CD4-positive, alpha-beta T cell treated with Interleukin-2 at 100 ng/mL for 4 hours (primary cell): ENCODE measurements around the gene TPT1.
A peak's percentile ranks its signal among the peaks of the same experiment; 100 is the strongest.

Experiments
- DNase-seq: peaks from one replicate; pipeline ENCODE4 v3.0.0-alpha.2; 2020; ENCODE audit warnings: low spot score

Gene TPT1

DNA sequence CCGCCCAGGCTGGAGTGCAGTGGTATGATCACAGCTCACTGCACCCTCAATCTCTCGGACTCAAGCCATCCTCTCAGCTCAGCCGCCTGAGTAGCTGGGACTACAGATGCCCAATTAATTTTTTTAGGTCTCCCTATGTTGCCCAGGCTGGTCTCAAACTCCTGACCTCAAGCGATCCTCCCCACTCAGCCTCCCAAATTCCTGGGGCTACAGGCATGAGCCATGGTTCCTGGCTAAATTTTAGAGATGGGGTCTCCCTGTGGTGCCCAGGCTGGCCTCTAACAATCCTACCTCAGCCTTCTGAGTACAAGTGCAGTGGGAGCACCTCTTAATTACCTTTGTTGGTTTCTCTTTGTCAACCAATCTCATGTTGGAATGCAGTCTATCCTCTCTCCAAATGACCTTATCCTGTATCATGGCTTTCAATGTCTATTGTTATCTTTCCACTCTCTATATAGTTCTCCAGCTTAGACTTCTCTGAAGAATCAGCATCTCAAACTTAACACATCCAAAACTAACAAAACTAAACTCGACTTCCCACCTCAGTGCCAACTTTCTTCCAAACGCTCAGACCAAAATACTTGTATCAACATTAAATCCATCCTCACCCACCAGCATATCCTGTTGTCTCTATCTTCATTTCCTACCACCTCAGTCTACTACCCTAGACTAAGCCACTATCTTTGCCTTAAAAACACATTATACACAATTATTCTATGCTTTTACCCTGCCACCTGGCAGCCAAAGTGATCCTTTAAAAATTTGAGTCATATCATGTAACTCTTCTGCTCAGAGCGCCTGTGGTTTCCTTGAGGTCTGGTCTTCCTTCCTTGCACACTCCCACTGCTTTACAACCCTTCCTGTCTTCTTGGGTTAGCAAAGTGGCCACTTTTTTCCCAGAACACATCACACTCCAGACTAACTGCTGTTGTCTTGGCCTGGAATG lies 6.7 kb downstream of the TPT1 start:
- peak; percentile 70 for DNase-seq

DNA sequence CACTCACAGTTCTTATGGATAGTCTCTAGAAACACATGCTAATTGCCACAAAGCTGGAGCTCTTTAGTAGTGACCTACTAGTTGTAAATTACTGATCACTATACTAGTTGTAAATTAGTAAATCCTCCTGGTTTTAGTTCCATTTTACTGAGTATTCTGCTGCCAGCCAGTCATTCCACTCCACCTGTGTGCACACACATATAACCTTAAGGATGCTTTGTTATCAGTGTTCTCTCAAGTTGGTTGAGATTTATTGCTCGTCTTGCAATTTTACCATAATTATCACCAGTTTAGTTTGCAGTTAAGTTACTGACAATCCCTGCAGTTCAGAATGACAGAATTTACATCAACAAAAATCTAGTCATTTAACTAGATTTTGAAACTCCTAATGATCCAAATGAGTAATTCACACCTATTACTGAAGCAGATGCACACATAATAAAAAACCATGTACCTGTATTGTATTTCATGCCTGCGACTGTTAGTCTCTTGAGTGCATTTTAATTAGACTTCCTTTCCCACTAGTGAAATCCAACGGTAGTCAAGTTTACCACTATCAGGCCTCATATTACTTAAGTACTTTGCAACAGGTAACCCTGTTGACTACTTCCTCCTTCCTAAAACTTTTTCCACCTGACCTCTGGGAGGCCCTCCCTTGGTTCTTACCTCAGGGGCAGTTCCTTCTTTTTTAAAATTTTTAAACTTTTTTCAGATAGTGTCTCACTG lies 7.6 kb downstream of the TPT1 start:
- no peak for DNase-seq

- no peak for DNase-seq
Measured at GRCh38 chr13:45332831-45333219, 8.2 kb downstream of the TPT1 start.

GRCh38 chr13:45332036-45332830 lies 8.8 kb downstream of the TPT1 start:
- no peak for DNase-seq

DNA sequence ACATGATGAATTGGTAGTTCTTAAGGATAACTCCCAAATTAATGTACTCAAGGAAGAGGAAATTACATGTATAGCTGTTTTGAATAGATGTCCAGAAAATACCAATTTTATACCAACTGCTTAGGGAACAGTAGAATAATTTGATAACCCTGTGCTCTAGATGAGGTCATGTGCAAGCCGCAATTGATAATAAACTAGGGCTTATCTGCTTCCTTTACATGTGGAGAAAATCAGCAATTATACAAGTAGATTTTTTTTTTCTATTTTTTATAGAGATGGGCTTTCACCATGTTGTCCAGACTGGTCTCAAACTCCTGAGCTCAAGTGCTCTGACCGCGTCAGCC lies 9.3 kb downstream of the TPT1 start:
- no peak for DNase-seq

GRCh38 chr13:45331123-45331619 lies 9.8 kb downstream of the TPT1 start:
- DNase-seq: no peak

DNA sequence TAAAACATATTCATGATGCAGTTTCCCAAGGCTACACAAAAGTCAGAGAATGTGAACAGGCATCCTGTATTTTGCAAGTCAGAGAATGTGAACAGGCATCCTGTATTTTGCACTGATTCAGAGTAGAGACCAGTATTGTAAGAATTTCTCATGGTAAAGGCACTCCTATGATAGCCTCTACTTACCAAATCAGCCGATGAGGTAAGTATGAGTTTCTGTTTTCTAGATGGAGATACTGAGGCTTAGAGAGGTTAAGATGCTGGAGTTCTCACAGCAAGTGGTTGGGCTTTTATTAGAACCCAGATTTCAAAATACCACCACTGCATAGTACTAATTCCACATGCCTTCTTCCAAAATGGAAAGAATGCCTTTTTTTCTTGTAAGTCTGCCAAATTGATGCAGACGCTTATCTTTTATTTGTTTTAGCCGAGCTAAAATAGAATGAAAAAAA lies 12.3 kb downstream of the TPT1 start:
- no peak for DNase-seq

DNA sequence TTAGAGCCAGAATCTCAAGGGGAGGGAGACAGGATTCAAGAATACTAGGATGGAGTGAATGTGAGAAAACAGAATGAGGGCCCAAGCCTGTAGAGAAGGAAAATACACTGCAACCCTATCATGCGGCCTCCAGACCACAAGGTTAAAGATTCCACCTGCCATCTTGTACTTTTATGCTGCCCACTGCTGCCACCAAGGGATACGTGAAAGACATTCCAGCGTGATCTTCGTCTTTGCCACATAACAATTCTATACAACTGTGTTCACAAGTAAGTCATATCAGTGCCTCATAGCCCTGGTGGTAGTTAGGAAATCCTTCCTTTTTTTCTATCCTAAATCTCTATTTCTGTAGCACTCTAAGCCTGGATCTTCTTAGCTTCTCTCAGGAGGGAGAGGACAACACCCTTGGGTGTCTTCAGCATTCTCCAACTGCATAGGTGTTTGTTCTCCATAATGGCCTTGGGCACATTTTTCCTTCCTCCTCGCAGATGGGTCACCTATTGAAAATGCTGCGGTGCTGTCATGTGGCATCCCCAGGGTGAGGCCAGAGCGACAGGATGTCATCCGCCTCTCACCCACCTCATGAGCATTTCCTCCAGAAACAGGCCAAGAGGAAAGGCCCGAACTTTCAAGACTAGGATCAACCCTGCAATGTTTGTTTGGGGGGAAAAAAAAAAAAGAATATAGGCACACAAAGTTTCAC lies 13.6 kb downstream of the TPT1 start:
- DNase-seq: no peak

- no peak for DNase-seq
Measured at GRCh38 chr13:45325806-45326205, 15.2 kb downstream of the TPT1 start.

DNA sequence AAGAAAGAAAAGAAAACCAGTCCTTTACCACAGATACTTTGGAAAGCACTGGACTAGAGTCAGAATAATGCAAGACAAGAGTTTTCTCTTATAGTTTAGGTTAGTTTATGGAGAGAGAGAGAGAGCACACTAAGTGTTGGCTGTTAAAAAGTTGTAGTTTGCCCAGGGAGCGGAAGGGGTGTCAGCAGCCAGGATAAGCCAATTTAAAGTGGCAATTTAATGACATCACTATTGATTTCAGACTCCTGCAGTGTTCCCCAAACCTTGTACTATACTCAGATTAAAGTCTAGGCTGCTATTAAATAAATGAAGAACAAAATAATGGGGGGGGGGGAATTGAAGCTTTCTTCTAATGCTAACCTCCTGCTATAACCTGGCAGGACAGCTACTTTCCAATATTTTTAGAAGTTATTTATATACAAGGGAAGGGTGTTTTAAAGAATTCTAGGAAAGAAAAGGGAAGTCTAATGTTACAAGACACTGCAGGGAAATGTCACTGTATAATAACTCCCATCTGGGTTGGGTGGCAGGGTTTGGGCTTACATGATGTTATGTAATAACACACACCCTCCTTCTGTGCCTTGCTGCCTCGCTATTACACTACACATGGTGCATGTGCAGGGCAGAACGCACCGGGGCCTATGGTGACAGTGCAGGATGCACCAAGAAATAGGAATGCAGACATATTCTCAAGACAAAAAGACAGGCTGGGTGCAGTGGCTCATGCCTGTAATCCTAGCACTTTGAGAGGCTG lies 19.9 kb downstream of the TPT1 start:
- no peak for DNase-seq

DNA sequence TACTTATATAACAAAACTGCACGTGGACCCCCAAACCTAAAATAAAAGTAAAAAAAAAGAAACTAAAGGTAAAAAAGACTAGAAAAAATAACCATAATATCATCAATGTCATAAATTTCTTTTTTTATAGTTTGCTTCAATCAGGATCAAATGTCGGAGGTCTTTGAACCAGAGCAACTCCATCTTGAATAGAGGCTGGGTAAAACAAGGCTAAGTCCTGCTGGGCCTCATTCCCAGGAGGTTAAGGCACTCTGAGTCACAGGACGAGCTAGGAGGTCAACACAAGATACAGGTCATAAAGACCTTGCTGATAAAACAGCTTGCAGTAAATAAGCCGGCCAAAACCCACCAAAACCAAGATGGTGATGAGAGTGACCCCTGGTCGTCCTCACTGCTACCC lies 24.0 kb downstream of the TPT1 start:
- DNase-seq: no peak

DNA sequence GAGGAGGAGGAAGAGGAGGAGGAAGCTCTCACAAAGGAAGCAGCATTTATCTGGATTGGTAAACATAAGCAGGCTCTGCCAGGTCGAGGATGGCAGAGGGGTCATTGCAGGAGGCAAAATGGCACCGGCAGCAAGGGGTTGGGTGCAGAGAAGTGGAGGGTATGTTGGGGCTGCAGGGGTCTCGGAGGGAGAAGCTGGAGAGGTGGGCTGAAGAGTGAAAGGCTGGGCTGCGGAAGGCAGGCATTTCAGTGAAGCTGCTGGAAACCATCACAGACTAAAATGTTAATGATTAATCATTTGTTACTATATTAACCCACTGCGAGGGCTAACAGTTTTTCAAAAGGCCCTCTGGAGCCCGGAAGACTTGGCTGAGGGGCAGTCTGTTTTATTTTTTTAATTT lies 24.6 kb downstream of the TPT1 start:
- no peak for DNase-seq

GRCh38 chr13:45315520-45316167 lies 25.3 kb downstream of the TPT1 start:
- no peak for DNase-seq

- DNase-seq: no peak
Measured at GRCh38 chr13:45314822-45315221, 26.2 kb downstream of the TPT1 start.

DNA sequence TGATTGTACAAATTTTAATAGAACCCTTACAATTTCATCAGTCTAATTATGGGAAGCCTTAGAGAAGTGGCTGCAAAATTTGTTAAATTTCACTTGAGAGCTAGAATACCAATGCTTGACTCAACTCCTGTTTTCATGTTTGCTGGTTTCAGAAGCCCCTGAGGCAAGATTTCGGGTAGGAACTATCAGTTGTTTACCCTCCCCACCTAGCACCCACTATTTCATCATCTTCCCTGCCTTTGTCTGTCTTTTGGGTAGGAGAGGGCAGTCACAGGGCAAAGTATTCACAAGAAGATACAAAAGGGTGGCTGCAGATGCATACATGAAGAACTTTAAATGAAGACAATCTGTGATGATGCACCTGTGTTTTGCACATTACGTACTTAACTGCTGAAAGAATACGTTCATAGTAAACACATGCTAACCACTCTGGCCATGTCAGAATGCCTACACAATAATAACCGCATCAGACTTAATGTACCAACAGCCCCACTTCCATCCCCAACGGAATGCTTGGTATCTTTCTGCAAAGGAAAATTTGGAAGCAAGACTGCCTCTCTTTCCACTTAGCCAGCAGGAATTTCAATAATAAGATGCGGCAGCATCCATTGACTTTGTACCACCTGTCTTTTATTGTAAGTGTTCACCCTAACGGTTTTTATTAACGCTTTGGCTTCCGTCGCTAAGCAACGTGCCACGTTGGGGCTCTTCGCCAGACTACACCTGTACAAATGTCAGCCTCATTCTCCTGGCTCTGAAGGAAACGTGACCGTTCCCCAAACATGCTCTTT lies 30.4 kb downstream of the TPT1 start:
- no peak for DNase-seq

GRCh38 chr13:45306966-45307365 lies 34.0 kb downstream of the TPT1 start:
- DNase-seq: no peak

- no peak for DNase-seq
Measured at GRCh38 chr13:45305079-45305478, 35.9 kb downstream of the TPT1 start.

DNA sequence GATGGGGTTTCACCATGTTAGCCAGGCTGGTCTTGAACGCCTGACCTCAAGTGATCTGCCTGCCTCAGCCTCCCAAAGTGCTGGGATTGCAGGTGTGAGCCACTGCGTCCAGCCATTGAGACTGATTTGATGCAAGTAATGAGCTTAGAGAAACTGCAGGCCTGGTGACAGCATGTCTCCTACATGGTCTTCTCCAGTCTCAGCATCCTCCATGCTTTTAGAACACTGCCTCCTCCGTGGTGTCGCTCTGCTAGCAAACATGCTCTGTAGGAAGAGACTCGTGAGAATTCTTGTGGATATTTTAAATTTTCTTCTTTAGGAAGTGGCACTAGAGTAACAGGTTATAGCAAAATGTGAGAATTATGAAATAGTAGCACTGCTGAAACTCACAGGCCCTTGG lies 37.1 kb downstream of the TPT1 start:
- no peak for DNase-seq

- DNase-seq: no peak
Measured at GRCh38 chr13:45303026-45303425, 38.0 kb downstream of the TPT1 start.

GRCh38 chr13:45302507-45302906 lies 38.5 kb downstream of the TPT1 start:
- no peak for DNase-seq
